Measurements from ENCODE around the gene DLGAP1. TPM values are rescaled to one million over a fixed set of nuclear protein-coding genes. Genes with fewer than 3 reads are reported as not detected.

DLGAP1 gene
- total RNA-seq, 1 donor from 2014 or later: 0.36 TPM

GRCh38 chr18:3924455-3924854 is 530.7 kb downstream of the DLGAP1 start:
- Mint-ChIP-seq H3K9me3 (no peaks in the 10 kb centered on the region), H3K4me1 (ENCODE audit: low read depth) (no peaks in the 10 kb centered on the region), H3K27me3 (ENCODE audit: insufficient read depth) (no peaks in the 10 kb centered on the region), H3K36me3 (ENCODE audit: low read depth) (no peaks in the 10 kb centered on the region), H3K27ac (no peak overlapping the region), H3K4me3 (no peak overlapping the region)
- DNase-seq (ENCODE audit: low spot score): no peak
- intact Hi-C loops (cut with micrococcal nuclease): no loop called here

DNA sequence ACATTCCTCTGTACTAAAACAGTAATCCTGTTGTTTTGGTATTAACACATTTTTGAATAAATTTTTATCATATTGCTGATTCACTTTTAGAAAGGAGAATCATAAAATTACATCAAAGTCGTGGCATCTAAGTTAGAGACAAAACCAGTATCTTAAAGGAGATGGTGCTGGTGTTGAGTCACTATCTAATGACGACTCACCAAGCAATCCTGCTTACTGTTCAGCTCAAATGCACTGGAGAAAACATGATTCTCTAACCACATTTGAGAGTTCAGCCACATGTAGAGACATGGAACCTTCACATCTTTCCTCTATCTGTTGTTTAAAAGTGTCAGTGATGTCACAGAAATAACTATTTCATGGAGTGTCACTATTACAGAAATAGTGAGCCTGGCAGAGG is 531.4 kb downstream of the DLGAP1 start:
- Mint-ChIP-seq H3K27ac (no peak overlapping the region), H3K27me3 (ENCODE audit: insufficient read depth) (no peaks in the 10 kb centered on the region), H3K4me3 (no peak overlapping the region), H3K4me1 (ENCODE audit: low read depth) (no peaks in the 10 kb centered on the region), H3K9me3 (no peaks in the 10 kb centered on the region), H3K36me3 (ENCODE audit: low read depth) (no peaks in the 10 kb centered on the region)
- intact Hi-C loops (cut with micrococcal nuclease): no loop called here
- DNase-seq (ENCODE audit: low spot score): no peak

- H3K4me3 Mint-ChIP-seq: no peak overlapping the region
- no peaks in the 10 kb centered on the region for H3K9me3 Mint-ChIP-seq
- H3K4me1 Mint-ChIP-seq (ENCODE audit: low read depth): no peaks in the 10 kb centered on the region
- H3K27me3 Mint-ChIP-seq (ENCODE audit: insufficient read depth): no peaks in the 10 kb centered on the region
- DNase-seq (ENCODE audit: low spot score): no peak
- intact Hi-C loops (cut with micrococcal nuclease): no loop called here
- H3K27ac Mint-ChIP-seq: no peak overlapping the region
- no peaks in the 10 kb centered on the region for H3K36me3 Mint-ChIP-seq (ENCODE audit: low read depth)
Observed at GRCh38 chr18:3921826-3922225, 533.3 kb downstream of the DLGAP1 start.

GRCh38 chr18:3920832-3921231 is 534.3 kb downstream of the DLGAP1 start:
- H3K4me3 Mint-ChIP-seq: no peak overlapping the region

GRCh38 chr18:3919396-3920061 is 535.6 kb downstream of the DLGAP1 start:
- Mint-ChIP-seq H3K4me1 (ENCODE audit: low read depth) (no peaks in the 10 kb centered on the region), H3K27me3 (ENCODE audit: insufficient read depth) (no peaks in the 10 kb centered on the region), H3K36me3 (ENCODE audit: low read depth) (no peaks in the 10 kb centered on the region), H3K27ac (no peak overlapping the region), H3K9me3 (no peaks in the 10 kb centered on the region), H3K4me3 (no peak overlapping the region)
- no peak for DNase-seq (ENCODE audit: low spot score)
- intact Hi-C loops (cut with micrococcal nuclease): no loop called here

More at GRCh38 chr18:3920832-3921231, 534.3 kb downstream of the DLGAP1 start:
- Mint-ChIP-seq H3K36me3 (ENCODE audit: low read depth) (no peaks in the 10 kb centered on the region), H3K27me3 (ENCODE audit: insufficient read depth) (no peaks in the 10 kb centered on the region), H3K27ac (no peak overlapping the region), H3K9me3 (no peaks in the 10 kb centered on the region), H3K4me1 (ENCODE audit: low read depth) (no peaks in the 10 kb centered on the region)
- intact Hi-C loops (cut with micrococcal nuclease): no loop called here
- no peak for DNase-seq (ENCODE audit: low spot score)

- H3K36me3 Mint-ChIP-seq (ENCODE audit: low read depth): no peaks in the 10 kb centered on the region
- no peak overlapping the region for H3K4me3 Mint-ChIP-seq
- H3K27me3 Mint-ChIP-seq (ENCODE audit: insufficient read depth): no peaks in the 10 kb centered on the region
- DNase-seq (ENCODE audit: low spot score): no peak
- intact Hi-C loops (cut with micrococcal nuclease): no loop called here
- H3K4me1 Mint-ChIP-seq (ENCODE audit: low read depth): no peaks in the 10 kb centered on the region
- no peak overlapping the region for H3K27ac Mint-ChIP-seq
- no peaks in the 10 kb centered on the region for H3K9me3 Mint-ChIP-seq
Observed at GRCh38 chr18:3916082-3916481, 539.0 kb downstream of the DLGAP1 start.

- H3K9me3 Mint-ChIP-seq: no peaks in the 10 kb centered on the region
- no peaks in the 10 kb centered on the region for H3K4me1 Mint-ChIP-seq (ENCODE audit: low read depth)
- DNase-seq (ENCODE audit: low spot score): no peak
- intact Hi-C loops (cut with micrococcal nuclease): no loop called here
- H3K27ac Mint-ChIP-seq: no peak overlapping the region
- no peaks in the 10 kb centered on the region for H3K36me3 Mint-ChIP-seq (ENCODE audit: low read depth)
- H3K4me3 Mint-ChIP-seq: no peak overlapping the region
- H3K27me3 Mint-ChIP-seq (ENCODE audit: insufficient read depth): no peaks in the 10 kb centered on the region
Observed at GRCh38 chr18:3914833-3915610, 540.1 kb downstream of the DLGAP1 start.

- no peak for DNase-seq (ENCODE audit: low spot score)
- H3K27ac Mint-ChIP-seq: no peak overlapping the region
- intact Hi-C loops (cut with micrococcal nuclease): no loop called here
- H3K27me3 Mint-ChIP-seq (ENCODE audit: insufficient read depth): no peaks in the 10 kb centered on the region
- no peaks in the 10 kb centered on the region for H3K36me3 Mint-ChIP-seq (ENCODE audit: low read depth)
- H3K9me3 Mint-ChIP-seq: no peaks in the 10 kb centered on the region
- H3K4me1 Mint-ChIP-seq (ENCODE audit: low read depth): no peaks in the 10 kb centered on the region
- H3K4me3 Mint-ChIP-seq: no peak overlapping the region
Observed at GRCh38 chr18:3914109-3914508, 541.0 kb downstream of the DLGAP1 start.

GRCh38 chr18:3912705-3913104 is 542.4 kb downstream of the DLGAP1 start:
- Mint-ChIP-seq H3K27me3 (ENCODE audit: insufficient read depth) (no peaks in the 10 kb centered on the region), H3K9me3 (no peaks in the 10 kb centered on the region), H3K36me3 (ENCODE audit: low read depth) (no peaks in the 10 kb centered on the region), H3K4me1 (ENCODE audit: low read depth) (no peaks in the 10 kb centered on the region), H3K27ac (no peak overlapping the region), H3K4me3 (no peak overlapping the region)
- no peak for DNase-seq (ENCODE audit: low spot score)
- intact Hi-C loops (cut with micrococcal nuclease): no loop called here

GRCh38 chr18:3911413-3911812 is 543.7 kb downstream of the DLGAP1 start:
- no peaks in the 10 kb centered on the region for H3K36me3 Mint-ChIP-seq (ENCODE audit: low read depth)
- no peaks in the 10 kb centered on the region for H3K4me1 Mint-ChIP-seq (ENCODE audit: low read depth)
- DNase-seq (ENCODE audit: low spot score): no peak
- no peaks in the 10 kb centered on the region for H3K27me3 Mint-ChIP-seq (ENCODE audit: insufficient read depth)
- H3K4me3 Mint-ChIP-seq: no peak overlapping the region
- H3K27ac Mint-ChIP-seq: no peak overlapping the region
- H3K9me3 Mint-ChIP-seq: no peaks in the 10 kb centered on the region
- intact Hi-C loops (cut with micrococcal nuclease): no loop called here

- H3K4me1 Mint-ChIP-seq (ENCODE audit: low read depth): no peaks in the 10 kb centered on the region
- H3K36me3 Mint-ChIP-seq (ENCODE audit: low read depth): no peaks in the 10 kb centered on the region
- DNase-seq (ENCODE audit: low spot score): no peak
- H3K9me3 Mint-ChIP-seq: no peaks in the 10 kb centered on the region
- no peaks in the 10 kb centered on the region for H3K27me3 Mint-ChIP-seq (ENCODE audit: insufficient read depth)
- no peak overlapping the region for H3K27ac Mint-ChIP-seq
- intact Hi-C loops (cut with micrococcal nuclease): no loop called here
- no peak overlapping the region for H3K4me3 Mint-ChIP-seq
Observed at GRCh38 chr18:3910512-3910911, 544.6 kb downstream of the DLGAP1 start.

GRCh38 chr18:3907955-3908354 is 547.2 kb downstream of the DLGAP1 start:
- intact Hi-C loops (cut with micrococcal nuclease): no loop called here
- Mint-ChIP-seq H3K36me3 (ENCODE audit: low read depth) (no peaks in the 10 kb centered on the region), H3K9me3 (no peaks in the 10 kb centered on the region), H3K27me3 (ENCODE audit: insufficient read depth) (peaks cover 3% of the 10 kb centered on the region), H3K4me3 (no peak overlapping the region), H3K27ac (no peak overlapping the region), H3K4me1 (ENCODE audit: low read depth) (no peaks in the 10 kb centered on the region)
- DNase-seq (ENCODE audit: low spot score): no peak

DNA sequence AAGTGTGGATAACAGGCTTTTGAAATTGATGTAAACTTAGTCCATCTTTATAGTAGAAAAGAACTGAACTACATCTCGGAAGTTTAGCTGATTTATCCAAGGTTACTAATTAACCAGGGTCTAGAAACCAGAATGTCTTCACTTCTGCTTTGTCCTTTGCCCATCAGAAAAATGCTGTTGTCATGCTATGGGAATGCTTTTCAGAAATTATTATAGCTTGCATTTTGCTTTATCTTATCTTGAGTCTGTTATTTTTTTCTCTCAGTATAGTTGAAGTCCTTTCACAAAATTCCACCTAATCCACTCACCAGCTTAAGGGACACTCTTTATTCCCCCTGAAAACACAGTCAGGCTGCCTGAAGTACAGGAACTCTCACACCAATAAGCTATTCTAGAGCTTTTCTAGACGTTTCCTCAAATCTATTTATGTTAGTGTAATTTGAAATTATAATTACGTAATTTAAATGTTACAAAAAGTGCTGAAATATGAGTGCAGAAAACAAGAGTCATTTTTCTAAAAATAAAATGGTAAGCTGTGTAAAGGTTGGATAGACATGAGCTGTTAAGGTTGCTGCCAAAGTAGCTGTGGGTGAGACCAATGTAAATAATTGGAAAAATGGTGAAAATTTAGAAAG is 548.9 kb downstream of the DLGAP1 start:
- Mint-ChIP-seq H3K9me3 (no peaks in the 10 kb centered on the region), H3K27me3 (ENCODE audit: insufficient read depth) (peaks cover 3% of the 10 kb centered on the region), H3K4me1 (ENCODE audit: low read depth) (no peaks in the 10 kb centered on the region), H3K27ac (no peak overlapping the region), H3K4me3 (no peak overlapping the region), H3K36me3 (ENCODE audit: low read depth) (no peaks in the 10 kb centered on the region)
- intact Hi-C loops (cut with micrococcal nuclease): no loop called here
- no peak for DNase-seq (ENCODE audit: low spot score)

All from activated T-helper 1 cell treated with anti-CD3 and anti-CD28 coated beads, Interleukin-12 subunit alpha, Interleukin-12 subunit beta, Interleukin-2, Interleukin-4 antibody, amounts not matched to agents 30 ng/mL and 10 ng/mL and 1 ng/mL, durations not matched to agents 14 hours and 24 hours and 36 hours (primary cell).